IMR-90 (cell line): ENCODE results near the gene PEAK1. TPM values are rescaled to one million over a fixed set of nuclear protein-coding genes. Genes with fewer than 3 reads are reported as not detected.
A peak's percentile ranks its signal among the peaks of the same experiment; 100 is the strongest.

ENCODE experiments used
- ATAC-seq: fragments of 200-7000 bp; cut with Tn5 transposase; 2 replicates; pipeline ENCODE4 v1.9.1; 2020; ENCODE audit warnings: low read depth, mild to moderate bottlenecking, moderate library complexity
- BruUV-seq: library from RNA; stranded (reverse); fragments of 400-500 nt; replicated peaks from 2 replicates; lab custom pipeline; 2021; lab: Mats Ljungman, UMichigan
- CTCF ChIA-PET: fragments of 300-600 bp; formaldehyde crosslinking; extraction: SDS; loops from one replicate; lab custom pipeline; 2021; ENCODE audit warnings: antibody characterized with exemption; lab: Yijun Ruan, JAX
- POLR2A ChIA-PET: fragments of 300-600 bp; sonication (Branson Sonifier 250); formaldehyde crosslinking; loops from one replicate; lab custom pipeline; 2022; ENCODE audit warnings: antibody characterized with exemption; ENCODE audit not compliant: unreplicated experiment; lab: Charles Lee
- DNase-seq: peaks from one replicate; pipeline ENCODE4 v3.0.0; 2013
- H2AFZ ChIP-seq: replicated peaks from 2 replicates; pipeline ENCODE3; 2013; ENCODE audit warnings: low read length, mild to moderate bottlenecking; ENCODE audit not compliant: poor library complexity
- H2AK5ac ChIP-seq: 2 replicates; pipeline ENCODE4 v1.6.1; 2013; ENCODE audit warnings: low read depth, low read length, inconsistent platforms
- H2AK9ac ChIP-seq: replicated peaks from 2 replicates; pipeline ENCODE3; 2013; ENCODE audit warnings: mild to moderate bottlenecking, low read depth, low read length, moderate library complexity; ENCODE audit not compliant: poor library complexity
- H2BK120ac ChIP-seq: 2 replicates; pipeline ENCODE4 v1.6.1; 2013; ENCODE audit warnings: low read depth, low read length, inconsistent platforms
- H2BK15ac ChIP-seq: 3 replicates; pipeline ENCODE4 v1.6.1; 2013; ENCODE audit warnings: low read depth, low read length, inconsistent platforms
- H2BK20ac ChIP-seq: 2 replicates; pipeline ENCODE4 v1.6.1; 2013; ENCODE audit warnings: low read depth, mild to moderate bottlenecking, inconsistent platforms, low read length, moderate library complexity
- H2BK5ac ChIP-seq: 2 replicates; pipeline ENCODE4 v1.6.1; 2013; ENCODE audit warnings: mild to moderate bottlenecking, low read depth, low read length, inconsistent platforms; ENCODE audit not compliant: poor library complexity, severe bottlenecking
- H3K14ac ChIP-seq: replicated peaks from 2 replicates; pipeline ENCODE4 v1.6.1; 2013; ENCODE audit warnings: low read depth, low read length, inconsistent platforms
- H3K18ac ChIP-seq: 2 replicates; pipeline ENCODE4 v1.6.1; 2013; ENCODE audit warnings: low read depth, low read length, control low read depth
- H3K23ac ChIP-seq: 2 replicates; pipeline ENCODE4 v1.6.1; 2013; ENCODE audit warnings: low read depth, low read length, inconsistent platforms
- H3K27ac ChIP-seq: 2 replicates; pipeline ENCODE4 v1.5.1; 2013; ENCODE audit warnings: mild to moderate bottlenecking, control low read depth, low read length; ENCODE audit not compliant: insufficient read depth
- H3K27me3 ChIP-seq: 2 replicates; pipeline ENCODE4 v1.6.1; 2013; ENCODE audit warnings: low read length; ENCODE audit not compliant: control insufficient read depth, insufficient read depth
- H3K36me3 ChIP-seq: 2 replicates; pipeline ENCODE4 v1.6.1; 2013; ENCODE audit warnings: low read length, mixed read lengths; ENCODE audit not compliant: control insufficient read depth, insufficient read depth
- H3K4ac ChIP-seq: 2 replicates; pipeline ENCODE4 v1.6.1; 2013; ENCODE audit warnings: low read depth, low read length, inconsistent platforms
- H3K4me1 ChIP-seq: 2 replicates; pipeline ENCODE4 v1.6.1; 2013; ENCODE audit warnings: low read length, mixed read lengths; ENCODE audit not compliant: control insufficient read depth, insufficient read depth
- H3K4me2 ChIP-seq: 2 replicates; pipeline ENCODE4 v1.6.1; 2013; ENCODE audit warnings: low read depth, mild to moderate bottlenecking, control low read depth, low read length, moderate library complexity
- H3K4me3 ChIP-seq: 2 replicates; pipeline ENCODE4 v1.5.1; 2013; ENCODE audit warnings: low read depth, mild to moderate bottlenecking, control low read depth, low read length, moderate library complexity; ENCODE audit not compliant: insufficient read depth
- H3K56ac ChIP-seq: 2 replicates; pipeline ENCODE4 v1.6.1; 2013; ENCODE audit warnings: low read length, inconsistent platforms; ENCODE audit not compliant: insufficient read depth; ENCODE audit errors: extremely low read depth
- H3K79me1 ChIP-seq, 2 experiments: 2 replicates each; pipeline ENCODE4 v1.6.1; 2013; ENCODE audit warnings: low read length in 2 of 2, inconsistent platforms in 1 of 2, low read depth in 1 of 2
- H3K9ac ChIP-seq: 2 replicates; pipeline ENCODE4 v1.6.1; 2013; ENCODE audit warnings: low read depth, low read length, control low read depth
- H3K9me1 ChIP-seq: 2 replicates; pipeline ENCODE4 v1.6.1; 2013; ENCODE audit warnings: low read length, inconsistent platforms; ENCODE audit not compliant: insufficient read depth
- H3K9me3 ChIP-seq: 2 replicates; pipeline ENCODE4 v1.6.1; 2013; ENCODE audit warnings: low read length; ENCODE audit not compliant: control insufficient read depth, insufficient read depth
- H4K20me1 ChIP-seq: 2 replicates; pipeline ENCODE4 v1.6.1; 2013; ENCODE audit warnings: low read length, inconsistent platforms; ENCODE audit not compliant: insufficient read depth
- H4K5ac ChIP-seq: 2 replicates; pipeline ENCODE4 v1.6.1; 2013; ENCODE audit warnings: mild to moderate bottlenecking, low read depth, low read length, control low read depth
- H4K8ac ChIP-seq, 2 experiments: 2 replicates each; pipeline ENCODE4 v1.6.1; 2013; ENCODE audit warnings: low read depth in 2 of 2, low read length in 2 of 2, control low read depth in 1 of 2, inconsistent platforms in 1 of 2
- H4K91ac ChIP-seq: 2 replicates; pipeline ENCODE4 v1.6.1; 2013; ENCODE audit warnings: low read depth, low read length, inconsistent platforms; ENCODE audit not compliant: insufficient read depth
- CEBPB ChIP-seq: IDR thresholded peaks from 2 replicates; pipeline ENCODE4 v1.6.1; 2012; ENCODE audit warnings: low read depth, low read length, improper control_type of control experiment
- FOS ChIP-seq: fragments of 150-350 bp; IDR thresholded peaks from 2 replicates; pipeline ENCODE4 v1.6.1; 2016; ENCODE audit warnings: low read depth, low read length
- MAFK ChIP-seq: IDR thresholded peaks from 2 replicates; pipeline ENCODE4 v1.6.1; 2012; ENCODE audit warnings: low read depth, low read length, improper control_type of control experiment
- MAZ ChIP-seq: IDR thresholded peaks from 2 replicates; pipeline ENCODE4 v1.6.1; 2012; ENCODE audit warnings: low read depth, mild to moderate bottlenecking, low read length, improper control_type of control experiment, moderate library complexity, borderline replicate concordance
- RFX5 ChIP-seq: IDR thresholded peaks from 2 replicates; pipeline ENCODE4 v1.8.0; 2012; ENCODE audit warnings: low read depth, mild to moderate bottlenecking, low read length, moderate library complexity
- SMC3 ChIP-seq: fragments of 150-350 bp; IDR thresholded peaks from 2 replicates; pipeline ENCODE4 v1.6.1; 2016; ENCODE audit warnings: low read depth, mild to moderate bottlenecking, antibody characterized with exemption, low read length, moderate library complexity
- WGBS, 2 experiments: methylation state at CpG; one replicate each; pipeline versions ENCODE4 v1.1.5 to v1.1.7; 2013; ENCODE audit warnings: missing lambda C conversion rate in 2 of 2; ENCODE audit not compliant: insufficient read length in 1 of 2; ENCODE audit errors: extremely low coverage in 2 of 2; 5-methylcytosine and 5-hydroxymethylcytosine counted together
- dilution Hi-C: fragments of 300-500 bp; cut with HindIII; formaldehyde crosslinking; loops from one replicate; pipeline ENCODE4 v1.14.3; 2018; ENCODE audit warnings: low sequenced_read_pairs; ENCODE audit not compliant: unreplicated experiment
- in situ Hi-C: fragments of 300-500 bp; cut with MboI; formaldehyde crosslinking; loops from 3 replicates; pipeline ENCODE4 v1.14.3; 2019; ENCODE audit warnings: low sequenced_read_pairs, inconsistent platforms, mixed read lengths
- intact Hi-C: fragments of 100-400 bp; cut with micrococcal nuclease; formaldehyde crosslinking; loops from 2 replicates; pipeline ENCODE4 v1.10.0; 2022
- polyA plus RNA-seq, 3 experiments: library from polyadenylated mRNA; depleted of rRNA; stranded (reverse); fragments of >200 nt; gene quantifications; 2 replicates each; pipeline ENCODE4 v1.2.3, GENCODE V29; 2012; ENCODE audit warnings: low replicate concordance in 1 of 3
- total RNA-seq: library from RNA; depleted of rRNA; stranded (reverse); fragments of >200 nt; gene quantifications from 2 replicates; pipeline ENCODE4 v1.2.3, GENCODE V29; 2012
- TF ChIP-seq, protein P1 (sequence below): fragments of 150-350 bp; IDR thresholded peaks from 2 replicates; pipeline ENCODE4 v1.6.1; 2017; ENCODE audit warnings: mild to moderate bottlenecking, antibody characterized with exemption, low read length, low read depth

PEAK1 gene
- total and polyA plus RNA-seq, 2 of the 4 experiments (the other 2 are of a cell fraction) = 21.5 to 43.9 TPM

DNA sequence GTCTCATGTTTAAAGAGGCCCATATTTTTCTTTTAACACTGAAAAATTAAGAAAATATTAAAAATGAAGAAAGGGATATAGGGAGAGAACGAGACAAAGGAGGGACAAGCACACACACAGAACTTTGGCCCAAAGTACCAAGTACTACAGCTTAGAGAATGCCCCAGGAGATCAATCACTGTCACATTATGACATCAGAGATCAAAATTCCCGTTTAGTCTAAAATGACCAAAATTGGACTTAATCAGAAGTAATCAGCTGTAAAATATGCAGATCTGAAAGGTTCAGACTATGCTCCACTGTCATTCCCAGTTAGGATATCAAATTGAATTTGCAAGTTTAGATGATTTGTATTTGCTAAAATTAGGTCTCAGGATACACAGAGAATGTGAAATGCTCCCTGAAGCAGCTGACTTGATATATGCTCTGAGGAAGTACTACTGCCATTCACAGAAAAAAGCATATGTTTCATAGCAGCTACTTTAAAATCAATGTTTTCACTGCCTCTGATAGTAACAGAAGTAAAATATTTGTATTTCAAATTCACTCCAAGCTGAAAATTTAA, 123.0 kb downstream of the PEAK1 start:
- H3K36me3 ChIP-seq = no peaks in the 10 kb centered on the region
- peaks cover 5% of the 10 kb centered on the region for H3K9me1 ChIP-seq
- dilution Hi-C loops = no loop called here
- 0 out of 4 replicates have a peak overlapping the region, but pooled peaks of 1 of the 2 experiments have one; percentile 26 for H4K8ac ChIP-seq
- H3K23ac ChIP-seq = peak overlapping the region; percentile 31; the same call in 1 of the 2 replicates
- H4K91ac ChIP-seq = no peak overlapping the region
- no peak for TF ChIP-seq MAZ
- no peak for TF ChIP-seq SMC3
- no peak for TF ChIP-seq MAFK
- TF ChIP-seq RFX5 = no peak
- TF ChIP-seq, protein P1, sequence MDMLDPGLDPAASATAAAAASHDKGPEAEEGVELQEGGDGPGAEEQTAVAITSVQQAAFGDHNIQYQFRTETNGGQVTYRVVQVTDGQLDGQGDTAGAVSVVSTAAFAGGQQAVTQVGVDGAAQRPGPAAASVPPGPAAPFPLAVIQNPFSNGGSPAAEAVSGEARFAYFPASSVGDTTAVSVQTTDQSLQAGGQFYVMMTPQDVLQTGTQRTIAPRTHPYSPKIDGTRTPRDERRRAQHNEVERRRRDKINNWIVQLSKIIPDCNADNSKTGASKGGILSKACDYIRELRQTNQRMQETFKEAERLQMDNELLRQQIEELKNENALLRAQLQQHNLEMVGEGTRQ = no peak
- no peak for TF ChIP-seq FOS
- TF ChIP-seq CEBPB = no peak
- in situ Hi-C loops = no loop called here
- peaks cover 24 to 68% of the 10 kb centered on the region in 2 experiments for H3K79me1 ChIP-seq
- H3K4me3 ChIP-seq = no peak overlapping the region
- no CpG with 5 or more reads among the region's 2 CpGs for WGBS, 2 experiments
- no peak overlapping the region for H2AK9ac ChIP-seq
- H3K18ac ChIP-seq = no peak overlapping the region
- no peak overlapping the region for H4K5ac ChIP-seq
- H4K20me1 ChIP-seq = peaks cover 45% of the 10 kb centered on the region; the same call in 1 of the 2 replicates
- H2BK5ac ChIP-seq = no peak overlapping the region
- H3K4me2 ChIP-seq = no peak overlapping the region
- no peak overlapping the region for H2BK120ac ChIP-seq
- no peak overlapping the region for H2AFZ ChIP-seq
- no peaks in the 10 kb centered on the region for H3K27me3 ChIP-seq
- H3K4me1 ChIP-seq = no peaks in the 10 kb centered on the region
- H3K14ac ChIP-seq = no peak overlapping the region
- H3K9me3 ChIP-seq = no peaks in the 10 kb centered on the region
- no peak overlapping the region for H3K56ac ChIP-seq
- ChIA-PET POLR2A (no interaction called here), CTCF (no interaction called here)
- no peak overlapping the region for H3K4ac ChIP-seq
- no peak overlapping the region for H2BK20ac ChIP-seq
- intact Hi-C loops = no loop called here
- DNase-seq (no peak), ATAC-seq (no peak)
- no peak overlapping the region for H3K9ac ChIP-seq
- BruUV-seq = no TSS peak
- H2BK15ac ChIP-seq = no peak overlapping the region
- H2AK5ac ChIP-seq = no peak overlapping the region
- H3K27ac ChIP-seq = no peak overlapping the region
